Stimulated activated CD8-positive, alpha-beta memory T cell treated with anti-CD3 and anti-CD28 coated beads, Interleukin-7, amount 100 ng/mL, for 1 hour (primary cell): Measurements from ENCODE around the gene CCNL2.
A peak's percentile ranks its signal among the peaks of the same experiment; 100 is the strongest.
"Not testable (repeated sequence)": the region's sequence is repeated elsewhere in the genome, so short reads cannot be mapped to it uniquely, and the experiment has no call there.

Source experiments
- DNase-seq, 2 donors: peaks; one replicate each; pipeline ENCODE4 v3.0.0-alpha.2; 2020; ENCODE audit warnings: low read depth in 2 of 2

CCNL2 gene

DNA sequence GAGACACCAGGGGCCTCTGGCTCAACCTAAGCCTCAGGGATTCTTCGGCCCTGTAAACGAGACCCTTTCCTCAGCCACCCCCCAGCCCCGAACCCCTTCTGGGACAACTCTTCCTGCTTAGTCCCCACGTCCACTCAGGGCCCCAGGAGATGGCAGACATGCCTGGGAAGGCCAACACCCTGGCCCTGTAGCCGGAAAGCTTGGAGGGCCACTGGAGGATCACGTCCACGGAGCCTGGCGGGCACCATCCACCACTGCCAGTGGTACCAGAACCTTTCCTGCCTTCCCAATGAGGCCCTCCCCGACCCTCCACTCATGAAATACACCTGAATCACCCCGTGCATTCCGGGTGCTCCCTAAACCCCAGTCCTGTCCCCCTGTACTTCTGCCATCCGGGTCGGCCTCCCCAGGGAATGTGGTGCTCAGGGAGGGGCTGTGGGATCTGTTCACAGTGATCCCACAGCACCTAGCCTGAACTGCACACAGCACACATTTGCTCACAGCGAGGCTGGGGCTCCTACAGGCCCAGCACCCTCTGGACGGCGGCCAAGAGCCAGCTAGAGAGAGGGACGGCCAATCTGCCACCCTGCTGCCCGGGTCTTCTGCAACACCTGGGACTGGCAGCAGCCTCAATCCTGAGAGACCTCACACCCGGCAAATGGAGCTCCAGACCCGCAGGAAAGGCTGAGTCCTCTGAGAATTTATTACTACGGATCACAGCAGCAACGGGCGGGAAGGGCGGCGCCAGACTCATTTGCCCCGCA is 25.9 kb downstream of the CCNL2 start:
- DNase-seq: no peak

DNA sequence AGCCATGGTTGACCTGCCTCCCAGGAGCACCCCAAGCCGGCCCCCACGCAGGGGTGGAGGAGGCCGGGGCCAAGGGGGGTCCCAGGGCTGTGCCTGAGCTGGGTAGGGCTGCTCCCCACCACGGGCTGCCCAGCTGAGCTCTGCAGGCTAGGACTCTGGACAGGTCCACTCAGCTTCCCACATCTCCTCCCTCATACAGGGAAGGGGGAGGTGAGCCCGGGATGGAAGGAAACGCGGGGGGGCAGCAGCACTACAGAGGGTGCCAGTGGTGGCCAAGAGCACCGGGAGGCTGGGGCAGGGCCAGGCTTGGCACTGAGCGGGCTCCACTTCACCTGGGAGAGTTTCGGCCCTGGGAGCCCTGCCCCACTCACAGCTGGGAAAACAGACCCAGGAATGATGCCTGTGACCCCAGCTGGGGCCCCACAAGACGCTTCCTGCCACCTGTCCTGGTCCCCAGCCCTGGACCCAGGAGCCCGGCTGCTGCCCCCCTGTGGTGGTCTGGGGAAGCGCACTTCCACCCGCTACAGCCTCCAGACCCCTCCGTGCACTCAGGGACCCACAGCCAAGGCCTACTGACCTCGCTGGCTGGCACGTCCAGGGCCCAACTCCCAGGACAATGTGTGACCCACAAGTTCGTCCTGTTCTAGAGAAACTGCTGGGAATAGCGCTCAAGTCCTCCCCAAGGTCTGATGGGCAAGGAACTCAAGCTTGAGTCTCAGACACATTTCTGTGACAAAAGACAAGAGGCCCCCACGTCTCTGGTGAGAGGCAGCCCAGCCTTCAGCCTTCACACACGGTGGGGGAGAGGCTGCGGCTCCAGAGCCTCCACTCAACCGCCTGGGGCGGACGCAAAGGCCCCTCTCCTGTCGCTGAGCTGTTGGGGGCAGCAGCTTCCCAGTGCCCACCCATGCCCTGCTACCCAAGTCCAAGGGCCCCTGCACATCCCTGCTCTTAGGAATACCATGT is 27.1 kb downstream of the CCNL2 start:
- DNase-seq: peak; percentile 58 to 63

DNA sequence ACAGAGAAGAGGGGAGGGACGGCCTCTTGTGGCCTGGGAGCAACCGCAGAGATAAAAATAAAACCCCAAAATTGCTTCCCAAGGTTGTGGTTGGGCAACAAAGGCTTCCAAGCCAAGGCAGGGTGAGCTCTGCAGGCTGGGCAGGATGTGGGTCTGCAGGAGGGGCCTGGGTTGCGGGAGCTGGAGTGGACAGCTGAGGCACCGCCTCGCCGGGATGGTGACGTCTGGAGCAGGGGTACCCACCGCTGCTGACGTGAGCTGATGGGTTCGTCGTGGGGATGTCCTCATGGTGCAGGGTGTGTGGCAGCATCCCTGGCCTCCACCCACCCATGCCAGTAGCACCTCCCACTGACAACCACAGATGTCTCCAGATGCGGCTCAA is 27.8 kb downstream of the CCNL2 start:
- DNase-seq: peak in 1 of 2 donors; percentile 15

DNA sequence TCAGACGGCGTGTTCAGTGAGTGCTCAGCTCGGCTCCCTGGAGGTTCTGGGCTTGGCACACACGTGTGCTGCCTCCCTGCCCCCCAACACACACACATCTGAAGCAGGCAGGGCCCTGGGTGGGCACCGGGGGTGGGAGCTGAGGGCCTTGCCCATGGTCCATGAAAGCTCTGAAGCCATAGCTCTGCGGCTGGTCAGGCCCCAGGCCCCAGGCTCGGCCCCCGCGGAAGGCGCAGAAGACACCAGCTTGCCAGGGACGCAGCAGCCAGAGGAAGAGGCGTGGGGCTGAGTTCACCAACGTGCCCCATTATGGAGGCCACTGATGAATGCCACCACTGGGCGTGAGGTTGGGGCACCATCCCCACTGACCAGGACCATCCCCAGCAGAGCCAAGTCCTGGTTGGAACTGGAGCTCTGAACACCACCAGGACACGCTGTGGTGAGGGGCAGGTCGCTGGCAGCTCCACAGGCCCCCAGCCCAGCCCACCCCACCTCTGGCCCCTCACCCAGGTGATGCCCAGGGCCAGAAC is 28.3 kb downstream of the CCNL2 start:
- DNase-seq: no peak

DNA sequence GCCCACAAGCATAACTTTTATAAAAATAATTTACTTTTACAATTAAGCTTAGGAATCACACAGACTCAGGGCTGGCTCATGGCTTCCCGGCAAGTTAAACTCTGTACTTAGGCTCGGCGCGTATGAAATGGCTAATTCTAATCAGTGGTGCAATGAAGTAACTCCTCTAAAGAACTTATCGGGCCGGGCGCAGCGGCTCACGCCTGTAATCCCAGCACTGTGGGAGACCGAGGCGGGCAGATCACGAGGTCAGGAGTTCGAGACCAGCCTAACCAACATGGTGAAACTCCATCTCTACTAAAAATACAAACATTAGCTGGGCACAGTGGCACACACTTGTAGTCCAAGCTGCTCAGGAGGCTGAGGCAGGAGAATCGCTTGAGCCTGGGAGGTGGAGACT is 29.0 kb downstream of the CCNL2 start:
- DNase-seq: not testable (repeated sequence)

DNA sequence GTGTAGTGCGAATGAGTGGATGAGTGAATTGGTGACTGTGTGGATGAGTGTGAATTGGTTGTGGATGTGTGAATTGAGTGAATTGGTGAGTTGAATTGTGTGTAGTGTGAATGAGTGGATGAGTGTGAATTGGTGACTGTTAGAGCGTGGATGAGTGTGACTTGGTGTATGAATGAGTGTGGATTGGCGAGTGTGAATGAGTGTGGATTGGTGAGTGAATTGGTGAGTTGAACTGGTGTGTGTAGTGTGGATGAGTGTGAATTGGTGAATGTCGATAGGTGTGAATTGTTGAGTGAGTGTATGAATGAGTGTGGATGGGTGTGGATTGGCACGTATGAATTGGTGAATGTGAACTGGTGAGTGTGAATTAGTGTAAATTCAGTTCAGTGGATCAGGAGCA is 31.8 kb downstream of the CCNL2 start:
- DNase-seq: no peak

DNA sequence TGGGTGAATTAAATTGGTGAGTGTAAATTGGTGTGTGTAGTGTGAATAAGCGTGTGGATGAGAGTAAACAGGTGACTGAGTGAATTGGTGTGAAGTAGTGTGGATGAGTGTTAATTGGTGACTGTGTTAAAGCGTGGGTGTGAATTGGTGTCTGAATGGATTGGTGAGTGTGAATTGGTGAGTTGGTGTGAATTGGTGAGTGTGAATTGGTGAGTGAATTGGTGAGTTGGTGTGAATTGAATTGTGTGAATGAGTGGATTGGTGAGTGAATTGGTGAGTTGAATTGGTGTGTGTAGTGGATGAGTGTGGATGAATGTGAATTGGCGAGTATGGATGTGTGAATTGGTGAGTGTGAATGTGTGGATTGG is 32.5 kb downstream of the CCNL2 start:
- no peak for DNase-seq

DNA sequence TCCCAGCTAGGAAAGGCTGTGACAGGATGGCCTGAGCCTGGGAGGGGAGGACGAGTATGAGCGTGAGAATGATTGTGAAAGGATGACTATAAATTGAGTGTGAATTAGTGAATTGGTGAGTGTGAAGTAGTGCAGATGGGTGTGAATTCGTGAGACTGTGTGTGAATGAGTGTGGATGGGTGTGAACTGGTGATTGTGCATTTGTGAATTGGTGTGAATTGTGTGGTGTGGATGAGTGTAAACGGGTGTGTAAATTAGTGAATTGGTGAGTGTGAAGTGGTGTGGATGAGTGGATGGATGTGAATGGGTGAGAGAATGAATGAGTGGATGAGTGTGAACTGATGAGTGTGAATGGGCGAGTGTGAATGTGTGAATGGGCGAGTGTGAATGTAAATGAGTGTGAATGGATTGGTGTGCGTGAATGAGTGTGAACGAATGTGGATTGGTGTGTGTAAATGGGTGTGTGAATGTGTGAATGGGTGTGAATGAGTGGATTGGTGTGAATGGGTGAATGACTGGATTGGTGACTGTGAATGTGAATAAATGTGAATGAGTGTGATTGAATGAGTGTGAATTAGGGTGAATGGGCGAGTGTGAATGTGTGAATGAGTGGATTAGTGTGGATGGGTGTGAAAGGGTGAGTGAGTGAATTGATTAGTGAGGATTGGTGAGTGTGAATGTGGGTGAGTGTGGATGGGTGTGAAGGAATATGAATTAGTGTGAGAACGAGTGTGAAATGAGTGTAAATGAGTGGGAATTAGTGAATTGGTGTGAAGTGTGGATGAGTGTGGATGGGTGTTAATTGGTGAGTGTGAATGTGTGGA is 33.0 kb downstream of the CCNL2 start:
- no peak for DNase-seq

DNA sequence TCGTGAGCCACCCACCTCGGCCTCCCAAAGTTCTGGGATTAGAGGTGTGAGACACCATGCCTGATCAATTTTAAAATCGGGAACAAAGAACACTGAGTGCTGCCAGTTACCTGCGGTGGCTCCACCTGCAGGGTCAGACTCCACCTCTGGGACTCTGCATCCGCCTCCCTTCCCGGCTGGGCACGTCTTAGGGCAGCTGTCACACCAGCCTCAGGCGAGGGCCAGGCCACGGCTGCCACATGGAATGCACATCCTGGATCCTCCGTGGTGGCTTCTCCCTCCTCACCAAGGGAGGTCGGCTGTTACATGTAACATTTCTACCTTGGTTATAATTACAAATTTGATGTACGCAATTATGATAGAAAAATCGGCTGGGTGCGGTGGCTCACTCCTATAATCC is 34.9 kb downstream of the CCNL2 start:
- no peak for DNase-seq

DNA sequence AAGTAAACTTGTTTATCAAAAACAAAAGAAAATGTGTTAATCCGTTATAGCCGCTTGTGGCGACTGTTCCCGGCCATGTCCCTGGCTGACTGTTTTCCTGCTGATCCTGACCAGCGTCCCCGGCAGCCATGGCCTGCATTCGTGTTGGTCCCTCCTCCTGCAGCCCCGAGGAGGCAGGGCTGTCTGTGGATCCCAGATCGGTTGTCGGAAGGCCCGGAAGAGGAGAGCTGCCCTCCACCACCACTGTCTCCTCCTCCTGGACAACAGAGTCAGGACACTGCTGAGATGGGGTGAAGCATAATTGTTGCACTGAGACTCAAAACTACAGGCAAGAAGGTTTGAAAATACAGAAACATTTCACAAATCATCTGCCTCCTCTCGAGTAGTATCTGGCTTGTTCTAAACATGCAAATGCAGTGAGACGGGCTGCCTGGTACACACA is 37.1 kb downstream of the CCNL2 start:
- DNase-seq: no peak

DNA sequence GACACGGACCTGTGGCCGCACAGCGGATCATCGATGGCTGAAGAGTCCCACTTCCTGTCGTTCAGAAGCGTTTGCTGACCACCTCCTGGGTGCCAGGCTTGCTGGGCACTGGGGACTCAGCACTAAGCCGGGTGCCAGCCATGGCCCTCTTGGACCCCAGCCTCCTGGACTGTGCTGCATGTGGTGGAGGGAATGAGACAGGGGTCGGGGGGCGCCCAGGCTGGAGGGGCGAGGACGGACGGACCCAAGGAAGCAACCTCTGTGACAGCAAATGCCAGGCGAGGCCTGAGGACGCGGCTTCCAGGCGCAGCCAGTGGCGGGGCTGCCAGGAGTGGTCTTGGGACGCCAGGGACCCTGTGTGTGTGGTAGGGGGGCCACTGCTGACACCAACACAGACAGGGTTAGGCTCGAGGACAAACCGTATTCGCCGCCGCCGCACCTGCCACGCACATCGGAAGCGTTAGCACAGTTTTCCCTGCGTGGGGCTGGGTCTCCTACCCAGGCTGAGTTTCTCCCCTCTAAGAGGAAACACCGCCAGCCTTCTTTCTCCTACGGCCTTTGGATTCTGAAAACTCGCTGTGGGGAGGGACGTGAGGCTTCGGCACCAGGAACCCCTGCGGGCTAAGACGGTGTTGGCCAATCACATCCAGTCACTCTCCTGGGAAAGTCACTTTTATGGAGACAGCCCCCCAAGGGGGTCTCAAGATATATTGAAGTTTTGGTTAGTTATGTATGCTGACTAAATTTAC is 37.7 kb downstream of the CCNL2 start:
- no peak for DNase-seq

DNA sequence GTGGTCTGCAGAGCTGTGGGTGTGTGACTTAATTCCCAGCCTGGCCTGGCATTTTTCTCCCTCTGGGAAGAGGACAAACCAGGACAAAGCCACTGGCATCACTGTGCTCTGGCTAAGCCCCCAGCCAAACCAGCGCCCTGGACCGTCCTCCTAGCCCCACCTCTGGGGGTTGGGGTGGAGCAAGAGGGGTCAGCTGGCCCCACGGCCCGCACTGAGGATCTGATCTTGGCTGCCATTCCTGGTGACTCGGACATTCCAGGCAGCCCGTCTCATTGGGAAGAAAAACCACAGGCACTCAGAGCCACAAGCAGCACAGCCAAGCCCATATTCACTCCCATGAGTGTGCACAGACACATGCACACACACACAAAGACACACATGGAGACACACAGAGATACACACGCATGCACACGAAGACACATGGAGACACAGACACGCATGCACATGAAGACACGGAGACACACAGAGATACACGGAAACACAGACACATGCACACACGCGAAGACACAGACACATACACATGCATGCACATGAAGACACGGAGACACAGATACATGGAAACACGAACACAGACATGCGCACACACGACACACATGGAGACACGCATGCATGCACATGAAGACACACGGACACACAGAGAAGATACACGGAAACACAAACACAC is 38.5 kb downstream of the CCNL2 start:
- no peak for DNase-seq

DNA sequence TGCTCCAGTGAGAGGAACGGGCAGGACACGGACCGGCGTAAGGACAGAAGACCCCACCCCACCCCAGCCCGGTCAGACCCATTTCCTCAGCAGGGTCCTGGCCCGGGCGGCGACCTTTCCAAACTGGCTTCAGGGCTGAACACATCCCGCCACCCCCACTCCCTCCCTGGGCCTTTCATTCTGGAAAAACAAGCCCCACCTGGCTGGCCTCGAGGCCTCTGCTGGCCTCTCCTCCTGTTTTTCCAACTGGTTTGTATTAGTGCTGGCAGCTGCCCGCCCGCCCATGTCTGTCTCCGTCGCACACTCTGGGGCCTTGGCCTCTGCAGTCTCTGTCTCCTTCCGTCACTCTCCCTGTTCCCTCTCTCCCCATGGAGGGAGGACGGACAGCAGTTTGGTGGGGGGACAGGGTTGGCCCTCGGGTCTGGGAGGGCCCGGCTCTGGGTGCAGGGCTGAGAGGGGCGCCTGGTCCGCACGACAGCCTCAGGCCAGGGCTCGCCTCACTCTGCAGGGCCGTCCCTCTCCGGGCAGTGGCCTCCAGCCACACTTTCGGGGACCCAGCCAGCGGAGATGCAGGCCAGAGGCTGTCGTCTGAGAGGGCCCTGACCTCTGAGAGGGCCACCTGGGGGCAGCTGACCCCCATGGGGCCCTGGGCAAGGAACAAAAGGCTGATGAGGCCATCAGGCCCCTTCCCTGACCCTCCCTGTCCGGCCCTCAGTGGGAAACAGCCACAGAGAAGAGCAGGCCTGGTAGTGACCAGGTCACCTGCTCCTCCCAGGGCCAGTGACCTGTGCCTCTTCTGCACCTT is 39.3 kb downstream of the CCNL2 start:
- DNase-seq: no peak

DNA sequence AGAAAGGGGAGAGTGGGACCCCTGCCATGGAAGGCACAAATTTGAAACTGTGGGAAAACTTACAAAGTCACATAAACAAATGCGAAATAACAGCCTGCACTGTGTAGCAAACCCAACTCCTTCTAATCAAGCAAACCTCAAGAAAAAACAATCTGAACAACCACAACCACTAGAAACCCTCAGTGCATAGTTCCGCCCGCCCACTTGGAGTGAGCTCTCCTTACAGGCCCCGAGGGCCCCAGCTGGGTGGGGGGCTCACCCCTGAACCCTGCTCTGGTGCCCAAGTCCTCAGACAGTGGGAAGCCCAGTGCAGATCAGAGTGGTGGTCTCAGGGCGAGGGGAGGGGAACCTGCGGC is 39.8 kb downstream of the CCNL2 start:
- no peak for DNase-seq

DNA sequence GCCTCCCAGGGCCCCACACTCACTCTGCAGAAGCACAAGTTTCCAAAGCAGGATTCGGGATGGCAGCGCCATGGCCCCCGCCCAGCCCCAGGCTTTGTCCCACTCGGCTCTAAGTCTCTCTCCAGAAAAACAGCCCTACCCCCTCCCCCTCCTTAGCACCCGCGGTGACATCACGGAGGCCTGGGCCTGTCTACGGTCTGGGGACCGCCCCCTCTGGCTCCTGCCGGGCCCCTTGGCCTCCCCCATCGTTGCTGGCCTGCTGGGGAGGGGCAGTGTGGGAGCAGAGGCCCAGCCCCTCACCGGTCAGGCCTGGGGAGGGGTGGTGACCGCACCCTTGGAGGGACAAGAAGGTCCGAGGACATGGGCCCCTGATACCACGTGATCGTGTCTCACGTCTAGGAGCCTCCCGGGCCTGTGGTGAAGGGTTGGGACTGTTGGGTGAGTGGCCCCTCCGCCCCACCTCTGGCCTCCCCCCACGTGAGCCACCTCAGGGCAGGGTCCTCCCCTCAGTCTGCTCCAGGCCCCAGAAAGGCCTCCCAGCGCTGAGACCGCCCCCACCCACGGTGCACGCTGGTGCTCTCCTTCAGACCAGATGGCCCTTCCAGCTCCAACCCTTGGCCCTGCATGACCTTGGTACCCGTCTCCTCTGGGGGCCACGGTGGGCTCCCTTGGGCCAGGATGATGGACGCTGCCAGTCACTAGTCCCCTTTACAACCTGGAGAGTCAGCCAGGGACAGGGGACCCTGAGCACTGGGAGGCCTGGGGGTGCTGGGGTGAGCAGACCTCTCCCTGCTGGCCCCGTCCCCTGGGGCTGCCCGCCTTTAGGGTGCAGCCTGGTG is 40.5 kb downstream of the CCNL2 start, which contains the start of gene MXRA8:
Gene MXRA8, minus strand, starts transcription at position 123 of the 839 bp plus-strand sequence. Its CDS starts 51 bp downstream, at position 72.
- no peak for DNase-seq

DNA sequence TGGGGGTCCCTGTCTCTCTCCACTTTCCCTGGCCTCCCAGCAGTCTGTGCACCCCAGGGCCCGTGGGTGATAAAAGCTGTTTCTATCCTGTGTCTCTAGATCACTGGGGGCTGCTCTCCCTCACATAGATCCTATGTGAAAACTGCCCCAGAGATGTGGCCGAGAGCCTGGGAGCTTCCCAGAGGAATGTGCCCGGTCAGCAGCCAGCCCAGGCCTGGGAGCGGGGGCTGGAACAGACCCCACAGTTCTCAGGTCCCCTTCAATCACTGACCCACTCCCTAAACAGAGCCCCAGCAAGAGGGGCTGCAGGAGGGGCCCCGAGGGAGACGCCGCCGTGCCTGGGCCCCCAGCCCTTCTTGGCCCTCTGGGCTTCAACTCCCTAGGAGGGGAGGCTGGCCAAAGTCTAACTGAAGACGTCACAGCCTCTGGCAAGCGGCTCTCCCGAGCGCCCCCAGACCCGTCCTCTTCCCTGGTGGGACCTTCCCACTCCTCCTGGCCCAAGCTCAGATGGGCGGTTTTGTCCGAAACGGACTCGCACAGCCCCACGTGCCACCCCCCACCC is 41.2 kb downstream of the CCNL2 start:
- DNase-seq: no peak

DNA sequence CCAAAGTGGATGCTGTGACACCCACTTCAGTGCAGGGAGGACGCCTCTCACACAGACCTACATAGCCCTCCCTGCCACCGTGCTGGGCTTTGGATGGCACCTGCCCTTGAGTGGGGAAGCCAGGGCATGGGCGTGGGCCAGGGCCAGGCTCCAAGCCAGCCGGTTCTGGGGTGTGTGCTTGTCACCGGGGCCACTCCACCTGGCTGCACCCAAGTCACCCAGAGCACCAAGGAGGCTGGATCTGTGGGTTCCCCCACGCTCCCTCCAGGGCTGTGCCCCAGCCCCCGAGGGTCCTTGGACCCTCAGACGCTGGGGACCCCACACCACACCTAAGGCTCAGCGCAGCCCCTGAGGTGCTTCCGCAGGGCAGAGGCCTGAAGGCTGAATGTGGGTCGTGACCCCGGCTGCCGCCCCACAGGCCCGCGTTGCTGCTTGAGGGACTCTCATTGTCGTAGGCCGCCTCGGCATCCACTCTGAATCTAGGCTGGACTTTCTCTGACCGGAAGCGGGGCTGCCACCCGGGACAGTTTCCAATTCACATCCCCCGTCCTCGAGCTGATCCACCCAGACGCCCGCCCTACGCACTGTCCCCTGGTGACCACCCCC is 42.2 kb downstream of the CCNL2 start:
- no peak for DNase-seq
